HG02943 (cell line): Measurements from ENCODE around the gene F13A1.
A peak's percentile ranks its signal among the peaks of the same experiment; 100 is the strongest.

Experiments
- ATAC-seq: cut with Tn5 transposase; IDR thresholded peaks from one replicate; pipeline ENCODE4 v1.9.1; 2021; ENCODE audit warnings: mild to moderate bottlenecking, low read depth, moderate library complexity; ENCODE audit not compliant: unreplicated experiment

Gene F13A1

DNA sequence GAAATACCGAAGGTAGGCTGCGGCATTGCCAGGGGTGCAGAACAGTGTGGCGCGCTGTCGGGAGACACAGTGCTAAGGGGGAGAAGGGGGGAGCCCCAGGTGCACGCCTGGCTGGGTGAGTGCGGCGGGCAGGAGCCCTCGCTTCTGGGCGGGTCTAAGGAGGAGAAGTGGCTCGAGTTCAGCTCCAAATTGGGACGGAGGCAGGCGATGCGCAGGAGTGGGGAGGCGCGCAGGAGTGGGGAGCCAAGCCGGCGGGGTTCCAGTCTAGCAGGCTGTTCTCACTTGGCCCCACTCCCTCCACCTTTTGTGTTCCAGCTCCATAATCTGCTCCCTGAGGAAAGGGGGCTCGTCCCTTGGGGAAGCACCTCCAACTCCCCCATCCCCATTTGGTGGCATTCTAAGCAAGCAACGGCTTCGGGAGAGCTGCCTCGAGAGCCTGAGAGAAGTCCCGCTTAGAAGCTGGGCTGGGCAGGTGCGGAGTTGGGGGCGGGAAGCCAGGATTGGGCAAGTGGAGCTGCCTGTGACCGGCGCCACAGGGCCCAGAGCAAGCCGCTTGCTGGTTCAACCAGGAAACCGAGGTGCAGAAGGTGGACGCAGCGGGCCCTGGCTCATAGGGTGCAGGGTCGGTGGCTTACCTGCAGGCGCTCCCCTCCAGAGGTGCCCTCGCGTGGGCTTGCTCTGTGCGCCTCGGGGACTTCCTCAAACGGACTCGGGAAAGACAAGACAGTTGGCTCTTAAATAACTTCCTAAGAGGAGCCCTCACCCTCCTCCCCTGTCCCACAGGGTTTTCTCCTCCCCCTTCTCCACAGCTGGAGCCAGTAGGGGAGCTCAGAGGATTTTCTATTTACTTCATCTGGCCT, at the start of gene F13A1:
Gene F13A1, minus strand, starts transcription at position 711 of the 860 bp plus-strand sequence. CDS start 1,998 bp downstream, outside the sequence.
- ATAC-seq: no peak

DNA sequence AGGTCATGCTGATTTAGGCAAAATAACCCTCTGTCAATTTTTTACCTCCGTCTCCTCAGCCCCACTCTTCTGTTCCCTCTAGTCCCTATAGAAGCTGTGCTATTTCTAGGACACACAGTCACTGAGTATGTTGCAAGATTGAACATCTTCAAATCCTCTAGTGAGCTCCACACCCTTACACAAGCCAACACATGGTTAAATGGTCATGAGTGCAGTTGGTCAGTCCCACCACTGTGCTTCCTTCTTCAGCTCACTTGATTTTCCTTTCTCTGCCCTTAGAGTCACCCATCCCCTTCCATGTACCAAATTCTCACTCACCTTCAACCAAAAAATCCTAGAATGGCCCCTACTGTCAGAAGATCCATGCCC, 48.2 kb upstream of the F13A1 start:
- ATAC-seq: no peak

GRCh38 chr6:6368040-6368683, 47.7 kb upstream of the F13A1 start:
- ATAC-seq: no peak

DNA sequence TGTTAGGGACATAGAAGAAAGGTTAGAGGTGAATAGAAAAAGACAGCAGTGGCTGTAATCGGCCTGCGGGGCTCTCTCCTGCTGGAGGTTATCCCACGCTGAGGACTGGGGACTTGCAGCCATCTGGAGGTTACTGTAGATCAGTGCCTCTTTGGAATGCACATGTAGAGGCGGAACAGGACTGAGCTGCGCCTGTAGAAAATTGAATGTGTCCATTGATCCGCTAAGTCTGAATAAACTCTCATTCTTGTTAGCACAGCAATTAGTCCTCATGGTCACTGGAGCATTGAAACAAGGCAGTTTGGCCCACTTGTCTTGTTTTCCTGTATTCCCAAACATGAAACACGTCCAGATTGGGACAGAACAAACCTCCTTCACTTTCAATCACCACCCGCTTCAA, 46.3 kb upstream of the F13A1 start:
- no peak for ATAC-seq

- no peak for ATAC-seq
Observed at GRCh38 chr6:6365242-6365641, 44.8 kb upstream of the F13A1 start.

DNA sequence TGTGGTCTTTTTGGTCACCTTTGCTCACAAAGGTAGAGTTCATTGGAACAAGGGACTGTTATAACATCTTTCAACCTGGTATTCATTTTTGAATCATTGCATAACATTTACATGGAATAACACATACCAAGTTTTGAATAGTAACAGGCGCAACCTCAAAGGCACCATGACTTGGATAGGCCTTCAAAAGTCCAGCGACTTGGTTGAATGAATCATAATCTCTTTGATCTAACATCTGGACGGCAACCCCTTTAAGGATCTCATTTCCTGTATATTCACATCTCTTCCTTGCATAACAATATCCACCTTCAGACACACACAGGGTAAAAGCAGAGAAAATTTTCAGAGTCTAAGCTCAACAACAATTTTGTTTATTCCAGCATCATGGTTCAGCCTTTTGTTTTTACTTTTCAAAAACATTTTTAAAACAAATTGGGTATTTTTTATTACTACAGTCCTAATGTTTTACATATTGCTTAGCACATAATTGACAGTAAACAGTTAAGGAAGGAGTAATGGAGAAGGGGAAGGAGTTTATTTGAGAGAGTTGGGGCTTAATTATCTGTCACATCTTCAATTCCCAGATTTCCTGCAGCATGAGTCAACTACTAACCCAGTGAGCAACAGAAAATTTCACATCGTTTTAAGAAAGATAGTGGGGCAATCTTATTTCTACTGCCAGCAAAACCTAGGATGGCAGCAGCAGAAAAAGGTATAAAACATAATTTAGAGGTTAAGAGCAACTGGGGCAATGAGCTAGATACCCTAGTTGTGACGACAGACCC, 41.8 kb upstream of the F13A1 start:
- ATAC-seq: no peak

- no peak for ATAC-seq
Observed at GRCh38 chr6:6357530-6357929, 37.1 kb upstream of the F13A1 start.

DNA sequence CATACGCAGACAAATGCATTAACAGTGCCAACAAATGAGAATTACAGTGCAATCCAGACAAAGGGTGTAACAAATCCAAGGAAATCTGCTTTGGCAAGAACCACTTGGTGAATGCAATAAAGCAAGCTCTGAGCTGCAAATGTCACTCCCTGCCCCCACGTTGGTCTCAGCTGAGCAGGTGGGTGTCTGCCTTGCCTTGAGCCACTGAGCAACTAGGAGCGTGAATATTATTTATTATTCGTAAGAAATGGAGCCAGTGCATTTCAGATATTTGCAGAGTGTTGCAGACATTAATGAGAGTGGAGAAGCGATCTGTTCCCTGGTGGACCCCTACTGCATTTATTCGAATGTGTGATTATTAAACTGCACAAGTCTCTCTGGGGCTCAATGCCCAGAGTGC, 36.6 kb upstream of the F13A1 start:
- ATAC-seq: no peak

GRCh38 chr6:6352772-6353171, 32.3 kb upstream of the F13A1 start:
- no peak for ATAC-seq

DNA sequence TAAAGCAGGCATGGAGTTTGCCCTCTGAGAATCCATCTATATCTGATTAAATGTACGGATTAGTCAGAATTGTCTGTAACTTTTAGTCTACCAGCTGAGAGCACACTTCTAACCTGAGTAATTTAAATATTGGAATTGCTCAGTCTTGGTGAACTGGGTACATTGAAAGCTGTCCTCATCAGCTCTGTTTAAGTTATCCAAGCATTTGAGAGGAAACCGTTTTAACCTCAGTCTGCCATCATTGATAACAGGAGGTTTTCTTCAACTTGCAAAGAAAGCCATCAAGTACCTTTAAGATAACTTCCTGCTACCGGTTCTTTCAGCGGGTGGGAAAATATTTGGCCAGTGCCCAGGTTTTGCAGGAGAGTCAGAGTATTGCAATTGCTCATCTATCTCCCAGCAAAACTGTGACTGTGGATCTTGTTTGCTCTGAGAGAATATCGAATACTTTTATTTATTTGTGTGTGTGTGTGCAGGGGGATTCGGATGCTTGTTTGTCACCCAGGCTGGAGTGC, 31.1 kb upstream of the F13A1 start:
- ATAC-seq: no peak

GRCh38 chr6:6350696-6351095, 30.2 kb upstream of the F13A1 start:
- no peak for ATAC-seq

- no peak for ATAC-seq
Observed at GRCh38 chr6:6348256-6348655, 27.8 kb upstream of the F13A1 start.

DNA sequence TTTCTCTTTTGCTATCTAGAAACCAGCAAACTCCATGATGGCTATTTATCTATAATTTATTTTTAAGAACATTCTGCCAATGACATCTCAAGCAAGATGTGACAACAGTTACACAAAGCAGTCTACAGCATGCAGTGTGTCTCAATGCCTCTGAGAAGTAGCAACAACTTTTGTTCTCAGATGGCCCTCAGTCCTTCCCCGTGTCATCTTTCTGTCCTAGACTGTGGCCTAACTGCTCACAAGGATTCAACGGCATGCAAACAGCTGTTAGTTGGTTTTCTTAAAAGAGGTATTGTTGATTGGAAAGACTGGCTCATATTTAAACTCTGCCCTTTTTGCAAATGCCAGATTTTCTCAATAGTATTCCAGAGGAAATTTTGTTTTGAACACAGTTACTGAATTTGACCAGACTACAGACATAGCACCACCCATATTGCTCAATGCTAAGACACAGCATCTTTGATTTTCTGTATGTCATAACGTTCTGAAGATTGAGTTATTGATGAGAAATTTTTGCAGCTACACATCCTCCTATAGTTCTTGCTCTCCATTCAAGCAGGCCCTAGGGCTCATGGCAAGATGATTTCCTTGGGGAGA, 26.1 kb upstream of the F13A1 start:
- ATAC-seq: no peak

DNA sequence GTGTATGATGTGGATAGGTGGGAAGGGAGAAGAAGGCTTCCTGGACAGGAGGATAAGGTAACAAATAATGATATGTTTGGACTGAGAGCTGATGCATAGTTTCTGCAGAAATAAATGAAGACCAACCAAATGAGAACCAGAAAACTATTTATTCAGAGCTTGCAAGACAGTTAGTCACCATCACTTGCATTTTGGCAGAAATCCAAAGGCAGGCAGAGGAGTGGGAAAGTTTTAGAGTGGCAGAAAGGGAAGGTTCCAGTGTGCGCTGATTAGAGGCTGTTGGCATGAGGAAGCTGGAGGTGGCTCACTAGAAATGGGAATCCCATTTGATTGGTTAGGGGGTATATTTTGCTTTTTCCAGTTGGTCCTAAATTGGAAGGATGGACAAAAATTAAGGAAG, 13.0 kb upstream of the F13A1 start:
- ATAC-seq: no peak

GRCh38 chr6:6332811-6333244, 12.4 kb upstream of the F13A1 start:
- peak; percentile 30 for ATAC-seq

DNA sequence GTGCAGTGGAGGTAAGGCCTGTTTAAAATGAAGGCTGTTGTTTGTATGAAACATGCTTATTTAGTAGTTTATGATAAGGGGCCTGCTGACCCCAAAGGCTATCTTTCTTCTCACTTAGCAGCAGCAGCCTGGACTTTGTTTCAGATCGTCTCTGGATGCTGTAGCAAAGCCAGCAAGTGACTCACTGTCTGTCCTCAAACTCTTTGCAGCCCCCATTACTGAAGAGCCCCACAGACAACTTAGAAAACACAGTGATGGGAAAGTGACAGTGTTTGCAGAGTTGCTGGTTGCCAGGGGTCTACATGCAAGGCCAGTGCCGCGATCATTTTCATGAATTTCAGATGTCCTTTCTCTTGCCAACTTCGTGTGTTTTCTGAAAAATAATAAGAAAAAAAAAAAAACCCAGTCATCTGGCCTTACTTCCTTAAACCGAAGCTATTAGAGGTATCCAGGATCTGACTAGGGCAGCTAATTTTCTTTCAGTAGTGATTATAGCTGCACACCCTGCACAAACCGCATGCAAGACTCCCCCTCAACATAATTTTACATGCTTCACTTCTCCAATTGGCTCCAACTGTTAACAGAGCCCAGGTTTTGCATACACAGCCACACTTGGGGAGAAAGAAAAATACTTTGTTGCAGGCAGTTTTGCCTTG, 11.6 kb upstream of the F13A1 start:
- ATAC-seq: peak; percentile 52

DNA sequence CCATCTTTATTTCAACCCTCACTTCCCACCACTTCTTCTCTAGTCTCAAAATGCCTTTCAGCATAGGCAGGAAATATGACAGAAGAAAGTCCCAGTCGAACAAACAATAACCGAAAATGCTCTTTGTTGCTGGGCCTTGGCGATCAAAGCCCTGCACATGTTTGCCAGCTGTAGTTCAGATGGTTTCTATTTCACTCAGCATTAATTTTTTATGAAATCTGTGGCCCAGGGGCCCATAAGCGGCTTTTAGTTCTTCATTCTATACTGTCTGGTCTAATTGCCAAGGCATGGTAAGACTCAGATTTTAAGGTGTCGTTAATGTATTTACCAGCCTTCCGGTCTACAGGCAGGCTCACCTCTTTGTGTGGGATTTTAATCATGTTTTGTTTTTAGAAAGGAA, 10.9 kb upstream of the F13A1 start:
- peak; percentile 64 for ATAC-seq

DNA sequence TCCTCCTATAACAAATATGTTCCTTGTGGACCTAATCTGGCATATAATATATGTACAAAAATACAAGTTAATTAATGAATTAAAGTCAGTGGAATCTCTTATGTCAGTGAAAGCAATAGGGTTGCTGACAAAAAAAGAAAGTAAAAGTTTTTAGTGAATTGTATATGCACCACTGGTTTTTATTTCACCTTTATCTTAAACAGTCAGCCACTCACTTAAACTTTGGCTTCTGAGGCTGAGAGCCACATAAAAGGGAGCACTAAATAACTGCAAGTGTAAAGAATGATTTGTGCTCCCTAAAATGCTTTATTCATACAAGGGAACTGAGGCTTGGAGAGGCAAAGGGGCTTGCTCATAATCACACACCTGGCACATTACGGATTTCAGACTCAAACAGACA, 9.9 kb upstream of the F13A1 start:
- ATAC-seq: no peak

DNA sequence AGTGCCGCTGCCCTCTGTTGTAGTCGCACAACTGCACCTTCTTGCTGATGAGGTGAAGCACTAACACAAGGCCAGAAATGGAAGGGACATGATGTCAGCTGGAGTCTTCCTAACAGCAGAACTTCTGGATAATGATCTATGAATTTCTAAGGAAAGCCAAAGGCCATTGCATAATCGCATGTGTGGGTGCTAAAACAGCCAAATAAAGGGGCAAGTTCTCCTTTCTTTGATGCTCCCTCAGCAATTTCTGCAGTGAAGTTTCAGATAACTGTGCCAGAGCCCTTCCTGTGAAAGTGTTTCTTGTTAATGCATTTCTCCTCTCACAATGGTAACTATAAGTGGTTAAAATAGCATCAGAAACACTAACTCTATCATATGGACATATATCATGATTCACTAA, 8.0 kb upstream of the F13A1 start:
- ATAC-seq: no peak

DNA sequence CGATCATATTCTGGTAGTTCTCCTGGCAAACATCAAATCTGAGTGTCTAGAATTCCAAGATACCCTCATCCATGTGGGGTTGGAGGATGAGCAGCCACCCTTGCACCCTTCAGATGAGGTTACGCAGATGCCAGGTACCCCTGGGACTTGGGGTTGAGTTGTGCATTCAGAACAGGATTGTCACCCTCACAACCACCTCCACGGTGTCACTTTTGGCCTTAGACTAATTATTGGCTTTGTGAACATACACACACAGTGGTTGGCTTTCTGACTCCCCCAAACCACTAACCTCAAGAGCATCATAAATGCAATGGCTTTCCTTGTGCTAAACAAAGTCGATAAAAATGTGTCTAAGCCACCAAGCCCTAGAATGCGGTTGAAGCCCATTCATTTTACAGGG, 2.9 kb upstream of the F13A1 start:
- no peak for ATAC-seq
